ENCODE results near the gene CRB2.

The CRB2 gene

DNA sequence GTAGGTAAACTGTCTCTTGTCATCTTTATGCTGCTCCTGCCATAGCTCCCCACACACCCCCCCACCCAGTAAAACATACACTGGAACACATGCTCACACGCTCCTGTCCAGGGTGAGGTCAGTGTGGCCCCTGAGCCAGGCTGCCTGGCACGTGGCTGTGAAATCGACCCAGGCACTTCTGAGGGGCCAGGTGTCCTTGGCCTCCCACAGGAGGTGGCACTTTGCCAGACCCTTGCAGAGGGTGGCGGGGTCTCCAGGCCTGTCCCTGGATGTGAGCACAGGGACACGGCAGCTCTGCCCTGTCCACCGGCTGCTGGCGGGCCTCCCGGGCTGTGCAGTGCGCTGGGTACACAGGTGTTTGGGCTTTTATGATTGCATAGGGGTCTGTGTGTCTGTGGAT is 10.0 kb upstream of the CRB2 start:
- Histone ChIP-seq H3K4me1 (ENCODE audit: control insufficient read depth in 2 of 2, insufficient read depth in 1 of 2, low read depth in 1 of 2, low read length in 2 of 2) (peaks cover 6 to 15% of the 10 kb centered on the region in 2 donors), H2BK15ac (ENCODE audit: low read length) (no peak overlapping the region), H3K4me2 (ENCODE audit: insufficient read depth, low read length, poor library complexity, severe bottlenecking) (no peak overlapping the region), H2AFZ (ENCODE audit: low read length) (peak overlapping the region; percentile 54), H3K23ac (ENCODE audit: low read depth, low read length, poor library complexity) (peak overlapping the region; percentile 8), H3K9me3 (replicated peaks in 1 of 2; ENCODE audit: control insufficient read depth in 2 of 2, insufficient read depth in 1 of 2, low read depth in 1 of 2, low read length in 2 of 2) (peaks cover 0 to 10% of the 10 kb centered on the region in 2 donors), H3K36me3 (replicated peaks in 1 of 2; ENCODE audit: control insufficient read depth in 2 of 2, insufficient read depth in 2 of 2, low read length in 2 of 2) (peaks cover 0 to 4% of the 10 kb centered on the region in 2 donors), H3K4me3 (ENCODE audit: low read length in 2 of 2) (no peak overlapping the region), H4K8ac (ENCODE audit: low read depth, low read length) (peak overlapping the region; percentile 7), H3K27me3 (ENCODE audit: control insufficient read depth in 3 of 3, insufficient read depth in 3 of 3, low read depth in 1 of 3, low read length in 3 of 3) (peaks cover 0 to 7% (median 0%) of the 10 kb centered on the region in 3 experiments), H3K18ac (ENCODE audit: low read length) (peak overlapping the region; percentile 76), H2BK120ac (ENCODE audit: low read depth, low read length) (no peak overlapping the region), H3K79me1 (ENCODE audit: low read depth, low read length) (peaks cover 4% of the 10 kb centered on the region), H3K27ac (replicated peaks; ENCODE audit: low read length) (no peak overlapping the region), H4K91ac (ENCODE audit: low read depth, low read length, poor library complexity) (no peak overlapping the region), H2AK5ac (ENCODE audit: low read depth, low read length) (no peak overlapping the region), H3K14ac (ENCODE audit: low read length) (peak overlapping the region; percentile 22), H3K4ac (ENCODE audit: low read length) (no peak overlapping the region), H2BK5ac (ENCODE audit: low read length) (no peak overlapping the region), H2BK12ac (ENCODE audit: low read length) (peak overlapping the region; percentile 36), H3K9ac (ENCODE audit: low read depth, low read length, poor library complexity) (peak overlapping the region; percentile 45)
- DNase-seq (ENCODE audit: low spot score): no peak
- WGBS, 2 donors (ENCODE audit: extremely low coverage in 2 of 2, insufficient read length in 2 of 2, insufficient replicate concordance in 1 of 2): no CpG with 5 or more reads among the region's 9 CpGs

DNA sequence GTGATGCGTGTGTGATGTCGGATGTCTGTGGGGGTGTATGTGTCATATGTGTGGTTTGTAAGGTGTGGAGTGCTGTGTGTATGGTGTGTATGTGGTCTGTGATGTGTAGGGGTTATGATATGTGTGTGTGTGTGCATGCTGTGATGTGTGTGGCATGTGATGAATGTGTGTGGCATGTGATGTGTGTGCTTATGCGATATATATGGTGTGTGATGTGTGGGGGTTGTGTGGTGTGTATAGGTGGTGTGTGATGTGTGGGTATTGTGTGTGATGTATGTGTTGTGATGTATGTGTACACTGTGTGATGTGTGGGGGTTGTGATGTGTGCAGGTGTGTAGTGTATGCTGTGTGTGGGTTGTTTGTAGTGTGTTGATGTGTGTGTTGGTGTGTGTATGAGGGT is 9.2 kb upstream of the CRB2 start:
- WGBS, 2 donors (ENCODE audit: extremely low coverage in 2 of 2, insufficient read length in 2 of 2, insufficient replicate concordance in 1 of 2): 100% methylated on average over 1 of the region's 3 CpGs; no CpG with 5 or more reads in 1 of the 2 donors
- Histone ChIP-seq H3K4me1 (ENCODE audit: control insufficient read depth in 2 of 2, insufficient read depth in 1 of 2, low read depth in 1 of 2, low read length in 2 of 2) (peaks cover 6 to 15% of the 10 kb centered on the region in 2 donors), H3K4me3 (ENCODE audit: low read length in 2 of 2) (peak overlapping the region in 1 of 2 donors; percentile 66), H3K4me2 (ENCODE audit: insufficient read depth, low read length, poor library complexity, severe bottlenecking) (no peak overlapping the region), H3K79me1 (ENCODE audit: low read depth, low read length) (peaks cover 4% of the 10 kb centered on the region), H4K8ac (ENCODE audit: low read depth, low read length) (no peak overlapping the region), H3K14ac (ENCODE audit: low read length) (peak overlapping the region; percentile 1), H2AFZ (ENCODE audit: low read length) (no peak overlapping the region), H3K9me3 (replicated peaks in 1 of 2; ENCODE audit: control insufficient read depth in 2 of 2, insufficient read depth in 1 of 2, low read depth in 1 of 2, low read length in 2 of 2) (peaks cover 0 to 10% of the 10 kb centered on the region in 2 donors), H3K36me3 (replicated peaks in 1 of 2; ENCODE audit: control insufficient read depth in 2 of 2, insufficient read depth in 2 of 2, low read length in 2 of 2) (peaks cover 0 to 4% of the 10 kb centered on the region in 2 donors), H3K27ac (replicated peaks; ENCODE audit: low read length) (no peak overlapping the region), H2BK15ac (ENCODE audit: low read length) (no peak overlapping the region), H3K18ac (ENCODE audit: low read length) (no peak overlapping the region), H2AK5ac (ENCODE audit: low read depth, low read length) (no peak overlapping the region), H2BK12ac (ENCODE audit: low read length) (no peak overlapping the region), H3K23ac (ENCODE audit: low read depth, low read length, poor library complexity) (peak overlapping the region; percentile 34), H3K9ac (ENCODE audit: low read depth, low read length, poor library complexity) (no peak overlapping the region), H2BK5ac (ENCODE audit: low read length) (no peak overlapping the region), H4K91ac (ENCODE audit: low read depth, low read length, poor library complexity) (no peak overlapping the region), H2BK120ac (ENCODE audit: low read depth, low read length) (no peak overlapping the region), H3K4ac (ENCODE audit: low read length) (no peak overlapping the region), H3K27me3 (ENCODE audit: control insufficient read depth in 3 of 3, insufficient read depth in 3 of 3, low read depth in 1 of 3, low read length in 3 of 3) (peaks cover 0 to 7% (median 0%) of the 10 kb centered on the region in 3 experiments)
- no peak for DNase-seq (ENCODE audit: low spot score)

DNA sequence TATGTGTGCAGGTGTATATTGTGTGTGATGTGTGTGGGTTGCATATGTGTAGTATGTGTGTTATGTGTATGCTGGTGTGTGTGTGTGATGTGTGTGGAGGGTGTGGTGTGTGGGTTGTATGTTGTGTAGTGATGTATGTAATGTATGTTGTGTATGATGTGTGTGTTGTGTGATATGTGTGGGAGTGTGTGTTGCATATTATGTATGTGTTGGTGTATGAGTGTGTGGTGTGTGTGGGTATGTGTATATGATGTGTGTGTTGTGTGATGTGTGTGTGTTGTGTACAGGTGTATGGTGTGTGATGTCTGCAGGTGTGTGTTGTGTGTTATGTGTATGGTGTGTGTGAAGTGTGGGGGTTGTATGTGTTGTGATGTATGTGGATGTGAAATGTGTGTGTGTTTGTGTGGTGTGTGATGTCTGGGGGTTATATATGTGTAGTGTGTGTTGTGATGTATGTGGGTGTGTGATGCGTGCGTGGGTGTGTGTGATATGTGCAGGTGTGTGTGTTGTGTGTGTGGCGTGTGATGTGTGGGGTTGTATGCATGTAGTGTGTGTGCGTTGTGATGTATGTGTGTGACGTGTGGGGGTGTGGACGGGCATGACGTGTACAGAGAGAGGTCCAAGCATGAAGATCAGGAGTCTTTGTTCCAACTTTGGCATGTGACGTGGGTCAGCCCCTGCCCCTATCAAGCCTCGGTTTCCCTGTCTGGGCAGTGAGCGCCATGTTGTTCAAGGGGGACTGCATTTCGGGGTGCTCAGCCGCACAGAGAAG is 8.5 kb upstream of the CRB2 start:
- H2BK12ac ChIP-seq (ENCODE audit: low read length): no peak overlapping the region
- H3K4me2 ChIP-seq (ENCODE audit: insufficient read depth, low read length, poor library complexity, severe bottlenecking): no peak overlapping the region
- DNase-seq (ENCODE audit: low spot score): no peak
- WGBS, 2 donors (ENCODE audit: extremely low coverage in 2 of 2, insufficient read length in 2 of 2, insufficient replicate concordance in 1 of 2): 100% methylated on average over 3 to 7 of the region's 12 CpGs
- no peak overlapping the region for H4K91ac ChIP-seq (ENCODE audit: low read depth, low read length, poor library complexity)
- no peak overlapping the region for H3K27ac ChIP-seq (replicated peaks; ENCODE audit: low read length)
- peaks cover 0 to 10% of the 10 kb centered on the region in 2 donors for H3K9me3 ChIP-seq (replicated peaks in 1 of 2; ENCODE audit: control insufficient read depth in 2 of 2, insufficient read depth in 1 of 2, low read depth in 1 of 2, low read length in 2 of 2)
- H2BK5ac ChIP-seq (ENCODE audit: low read length): no peak overlapping the region
- H3K4ac ChIP-seq (ENCODE audit: low read length): no peak overlapping the region
- peak overlapping the region; percentile 50 for H3K9ac ChIP-seq (ENCODE audit: low read depth, low read length, poor library complexity)
- H2AK5ac ChIP-seq (ENCODE audit: low read depth, low read length): no peak overlapping the region
- H3K4me1 ChIP-seq (ENCODE audit: control insufficient read depth in 2 of 2, insufficient read depth in 1 of 2, low read depth in 1 of 2, low read length in 2 of 2): peaks cover 6 to 15% of the 10 kb centered on the region in 2 donors
- no peak overlapping the region for H2BK15ac ChIP-seq (ENCODE audit: low read length)
- H3K36me3 ChIP-seq (replicated peaks in 1 of 2; ENCODE audit: control insufficient read depth in 2 of 2, insufficient read depth in 2 of 2, low read length in 2 of 2): peaks cover 0 to 4% of the 10 kb centered on the region in 2 donors
- peak overlapping the region; percentile 50 for H2BK120ac ChIP-seq (ENCODE audit: low read depth, low read length)
- peaks cover 4% of the 10 kb centered on the region for H3K79me1 ChIP-seq (ENCODE audit: low read depth, low read length)
- peak overlapping the region in 1 of 2 donors; percentile 66 for H3K4me3 ChIP-seq (ENCODE audit: low read length in 2 of 2)
- peak overlapping the region; percentile 89 for H3K23ac ChIP-seq (ENCODE audit: low read depth, low read length, poor library complexity)
- peak overlapping the region; percentile 98 for H4K8ac ChIP-seq (ENCODE audit: low read depth, low read length)
- H3K14ac ChIP-seq (ENCODE audit: low read length): peak overlapping the region; percentile 97
- H3K27me3 ChIP-seq (ENCODE audit: control insufficient read depth in 3 of 3, insufficient read depth in 3 of 3, low read depth in 1 of 3, low read length in 3 of 3): peaks cover 0 to 7% (median 0%) of the 10 kb centered on the region in 3 experiments
- no peak overlapping the region for H2AFZ ChIP-seq (ENCODE audit: low read length)
- peak overlapping the region; percentile 11 for H3K18ac ChIP-seq (ENCODE audit: low read length)

DNA sequence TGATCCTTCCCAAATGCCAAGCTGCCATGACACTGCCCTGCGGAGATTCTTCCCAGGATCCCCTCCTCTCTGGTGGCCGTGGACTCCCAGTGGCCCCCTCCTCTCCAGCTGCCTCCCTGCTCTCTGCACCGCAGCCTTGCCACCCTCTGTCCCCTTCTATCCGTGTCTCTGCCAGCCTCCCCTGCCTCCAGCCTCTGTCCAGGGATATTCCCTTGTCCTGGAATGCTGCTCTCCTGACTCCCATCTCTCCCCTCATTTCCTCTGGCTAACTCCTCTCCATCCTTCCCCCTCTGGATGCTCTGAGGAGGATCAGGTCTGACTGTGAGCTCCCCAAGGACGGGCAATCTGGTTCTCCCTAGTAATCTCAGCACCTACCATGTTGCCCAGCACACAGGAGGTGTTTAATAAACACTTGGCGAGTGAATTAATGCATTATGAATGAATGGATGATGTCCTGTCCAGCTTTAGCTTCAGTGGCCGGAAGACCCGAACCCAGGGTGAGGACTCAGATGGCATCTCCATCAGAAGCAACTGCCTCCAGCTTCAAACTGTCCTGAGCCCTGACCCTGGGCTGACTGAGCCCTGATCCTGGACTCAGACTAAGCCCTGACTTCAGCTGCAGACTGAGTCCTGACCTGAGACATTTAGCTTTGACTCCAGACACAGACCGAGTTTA is 7.5 kb upstream of the CRB2 start:
- H3K79me1 ChIP-seq (ENCODE audit: low read depth, low read length): peaks cover 4% of the 10 kb centered on the region
- H2BK120ac ChIP-seq (ENCODE audit: low read depth, low read length): no peak overlapping the region
- no peak overlapping the region for H2BK5ac ChIP-seq (ENCODE audit: low read length)
- no peak overlapping the region for H2BK12ac ChIP-seq (ENCODE audit: low read length)
- H3K4me1 ChIP-seq (ENCODE audit: control insufficient read depth in 2 of 2, insufficient read depth in 1 of 2, low read depth in 1 of 2, low read length in 2 of 2): peaks cover 6 to 12% of the 10 kb centered on the region in 2 donors
- no peak overlapping the region for H3K4me2 ChIP-seq (ENCODE audit: insufficient read depth, low read length, poor library complexity, severe bottlenecking)
- no peak overlapping the region for H3K14ac ChIP-seq (ENCODE audit: low read length)
- H3K23ac ChIP-seq (ENCODE audit: low read depth, low read length, poor library complexity): no peak overlapping the region
- H2AK5ac ChIP-seq (ENCODE audit: low read depth, low read length): no peak overlapping the region
- H4K91ac ChIP-seq (ENCODE audit: low read depth, low read length, poor library complexity): no peak overlapping the region
- H3K18ac ChIP-seq (ENCODE audit: low read length): peak overlapping the region; percentile 12
- no peak for DNase-seq (ENCODE audit: low spot score)
- no peak overlapping the region for H3K4ac ChIP-seq (ENCODE audit: low read length)
- H3K27ac ChIP-seq (replicated peaks; ENCODE audit: low read length): no peak overlapping the region
- H2BK15ac ChIP-seq (ENCODE audit: low read length): no peak overlapping the region
- no peak overlapping the region for H3K9ac ChIP-seq (ENCODE audit: low read depth, low read length, poor library complexity)
- H4K8ac ChIP-seq (ENCODE audit: low read depth, low read length): no peak overlapping the region
- H3K27me3 ChIP-seq (ENCODE audit: control insufficient read depth in 3 of 3, insufficient read depth in 3 of 3, low read depth in 1 of 3, low read length in 3 of 3): peaks cover 0 to 7% (median 3%) of the 10 kb centered on the region in 3 experiments
- peak overlapping the region; percentile 50 for H2AFZ ChIP-seq (ENCODE audit: low read length)
- peaks cover 0 to 10% of the 10 kb centered on the region in 2 donors for H3K9me3 ChIP-seq (replicated peaks in 1 of 2; ENCODE audit: control insufficient read depth in 2 of 2, insufficient read depth in 1 of 2, low read depth in 1 of 2, low read length in 2 of 2)
- no CpG with 5 or more reads among the region's 9 CpGs for WGBS, 2 donors (ENCODE audit: extremely low coverage in 2 of 2, insufficient read length in 2 of 2, insufficient replicate concordance in 1 of 2)
- H3K36me3 ChIP-seq (replicated peaks in 1 of 2; ENCODE audit: control insufficient read depth in 2 of 2, insufficient read depth in 2 of 2, low read length in 2 of 2): peaks cover 0 to 4% of the 10 kb centered on the region in 2 donors
- H3K4me3 ChIP-seq (ENCODE audit: low read length in 2 of 2): no peak overlapping the region

Measured in neuronal stem cell (in vitro differentiated cells).